GM10847 (cell line): ENCODE measurements around the gene CPSF4.

Experiments used
- POLR2A ChIP-seq: IDR thresholded peaks from 2 replicates; pipeline ENCODE4 v1.6.1; 2011; ENCODE audit not compliant: insufficient read length; ENCODE audit errors: extremely low read depth

Gene CPSF4

DNA sequence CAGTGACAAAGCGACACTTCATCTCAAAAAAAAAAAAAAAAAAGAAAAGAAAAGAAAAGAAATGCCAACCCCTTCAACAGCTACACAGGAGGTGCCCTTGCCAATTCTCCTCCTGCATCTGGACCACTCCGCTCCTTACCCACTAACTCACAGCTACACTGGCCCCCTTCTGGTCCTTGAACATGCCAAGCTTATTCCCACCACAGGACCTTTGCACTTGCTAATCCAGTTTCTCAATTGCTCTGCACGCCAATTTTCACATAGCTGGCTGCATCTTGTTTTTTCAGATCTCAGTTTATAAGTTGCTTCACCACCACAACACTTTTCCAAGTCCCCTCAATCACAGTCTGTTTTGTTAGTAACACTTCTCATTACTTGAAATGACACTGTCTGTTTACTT lies 35.9 kb upstream of the CPSF4 start:
- TF ChIP-seq POLR2A = no peak

DNA sequence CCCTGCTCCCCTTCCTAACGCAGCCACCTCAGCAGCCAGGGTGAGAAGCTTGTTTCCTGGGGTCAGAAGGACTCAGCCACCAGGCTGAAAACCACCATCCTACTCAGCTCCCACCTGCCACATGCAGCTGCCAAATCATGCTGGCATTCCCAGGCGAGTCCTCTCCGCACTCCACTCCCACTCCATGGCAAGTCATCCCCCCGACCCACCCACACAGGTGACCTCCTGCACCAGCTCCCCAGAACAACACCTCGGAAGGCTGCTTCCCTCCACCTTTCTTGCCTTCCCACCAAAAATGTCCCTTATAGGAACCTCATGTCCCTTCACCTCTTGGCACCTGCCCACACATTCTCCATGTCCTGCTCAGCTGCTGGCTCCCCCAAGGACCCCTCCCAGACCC lies 35.0 kb upstream of the CPSF4 start:
- no peak for TF ChIP-seq POLR2A

DNA sequence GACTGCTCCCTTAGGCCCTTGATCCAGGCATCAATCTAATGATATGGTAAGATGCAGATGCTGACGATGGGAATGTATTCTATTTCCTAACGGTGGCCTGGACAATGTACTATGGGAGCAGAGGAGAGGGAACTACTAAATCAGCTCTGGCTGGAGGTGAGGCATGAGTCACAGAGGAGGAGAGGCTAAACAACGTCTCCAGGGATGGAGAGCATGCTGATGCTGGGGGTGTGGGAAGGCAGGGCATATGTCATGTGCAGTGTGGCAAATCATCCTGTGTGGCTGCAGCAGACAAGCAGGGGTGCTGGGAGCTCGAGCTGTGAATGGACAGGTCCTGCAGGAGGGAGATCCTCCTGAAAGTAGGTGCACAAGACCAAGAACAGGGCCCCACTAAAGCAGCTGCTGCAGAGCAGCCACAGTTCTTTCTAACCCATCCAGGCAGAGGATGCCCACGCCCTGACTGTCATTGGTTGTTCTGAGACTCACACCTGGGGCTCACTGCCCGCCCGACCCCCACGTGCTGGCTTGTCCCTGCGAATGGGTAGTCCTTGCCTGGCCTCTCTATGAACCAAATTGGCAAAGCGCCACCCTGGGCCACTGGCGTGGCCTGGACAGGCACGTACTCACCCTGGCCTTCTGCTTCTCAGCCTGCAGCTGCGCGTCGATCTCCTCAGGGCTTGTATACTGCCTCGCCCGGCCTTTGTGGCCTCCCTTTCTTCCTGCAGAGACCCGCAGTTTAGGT lies 34.3 kb upstream of the CPSF4 start:
- TF ChIP-seq POLR2A = no peak

DNA sequence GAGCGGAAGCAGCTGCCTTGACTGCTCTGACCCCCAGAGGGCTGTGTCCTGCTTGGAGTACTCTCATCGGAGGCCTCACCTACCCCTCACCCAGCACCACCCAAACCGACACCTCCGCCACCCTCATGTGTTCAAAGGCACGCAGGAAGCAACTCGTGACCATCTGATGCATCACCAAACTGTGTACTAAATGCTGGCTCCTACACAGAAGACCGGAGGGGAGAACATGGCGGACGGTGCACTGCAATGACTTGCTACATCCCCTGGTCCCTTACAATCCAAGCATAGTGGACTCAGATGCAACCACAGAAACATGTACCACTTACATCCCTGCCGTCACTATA lies 33.8 kb upstream of the CPSF4 start:
- TF ChIP-seq POLR2A = no peak

DNA sequence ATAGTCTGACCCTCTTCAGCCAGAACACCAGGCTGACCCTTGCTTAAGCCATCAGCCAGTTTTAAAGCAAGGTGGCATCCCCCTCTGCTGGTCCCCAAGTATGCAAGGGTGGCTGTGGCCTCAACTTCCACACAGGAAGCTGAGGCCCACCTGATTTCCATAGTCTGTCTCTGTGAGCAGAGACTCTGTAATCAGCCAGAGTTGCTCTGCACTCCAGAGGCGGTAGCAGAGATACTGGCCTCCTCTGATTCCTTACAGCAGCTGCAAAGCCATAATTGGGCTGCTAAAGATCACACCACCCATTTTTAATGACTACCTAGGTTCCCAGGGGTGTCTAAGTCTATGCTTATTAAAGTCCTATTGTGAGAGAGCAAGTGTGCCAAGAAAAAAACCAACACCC lies 32.2 kb upstream of the CPSF4 start:
- no peak for TF ChIP-seq POLR2A

DNA sequence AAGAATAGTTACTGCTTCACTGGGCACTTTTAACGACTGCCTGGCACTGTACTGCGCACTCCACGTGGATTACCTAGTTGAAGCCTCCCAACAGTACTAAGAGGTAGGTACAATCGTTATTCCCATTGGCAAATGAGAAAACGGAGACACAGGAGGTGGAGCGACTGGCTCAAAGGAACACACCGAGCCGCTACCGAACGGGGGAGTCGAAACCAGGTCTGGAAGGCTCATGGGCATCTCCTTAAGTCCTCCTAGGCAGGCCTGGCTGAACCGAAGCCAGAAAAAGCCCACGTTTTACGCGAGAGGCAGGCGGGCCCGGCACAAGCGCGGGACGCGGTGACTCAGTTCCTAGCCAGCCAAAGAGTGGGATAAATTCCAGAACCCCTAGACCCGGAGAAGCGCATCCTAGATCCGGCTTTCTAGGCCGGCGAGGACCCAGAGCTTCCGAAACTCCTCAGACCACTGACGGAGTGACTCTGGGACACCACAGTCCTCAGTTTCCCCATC lies 30.8 kb upstream of the CPSF4 start:
- no peak for TF ChIP-seq POLR2A

DNA sequence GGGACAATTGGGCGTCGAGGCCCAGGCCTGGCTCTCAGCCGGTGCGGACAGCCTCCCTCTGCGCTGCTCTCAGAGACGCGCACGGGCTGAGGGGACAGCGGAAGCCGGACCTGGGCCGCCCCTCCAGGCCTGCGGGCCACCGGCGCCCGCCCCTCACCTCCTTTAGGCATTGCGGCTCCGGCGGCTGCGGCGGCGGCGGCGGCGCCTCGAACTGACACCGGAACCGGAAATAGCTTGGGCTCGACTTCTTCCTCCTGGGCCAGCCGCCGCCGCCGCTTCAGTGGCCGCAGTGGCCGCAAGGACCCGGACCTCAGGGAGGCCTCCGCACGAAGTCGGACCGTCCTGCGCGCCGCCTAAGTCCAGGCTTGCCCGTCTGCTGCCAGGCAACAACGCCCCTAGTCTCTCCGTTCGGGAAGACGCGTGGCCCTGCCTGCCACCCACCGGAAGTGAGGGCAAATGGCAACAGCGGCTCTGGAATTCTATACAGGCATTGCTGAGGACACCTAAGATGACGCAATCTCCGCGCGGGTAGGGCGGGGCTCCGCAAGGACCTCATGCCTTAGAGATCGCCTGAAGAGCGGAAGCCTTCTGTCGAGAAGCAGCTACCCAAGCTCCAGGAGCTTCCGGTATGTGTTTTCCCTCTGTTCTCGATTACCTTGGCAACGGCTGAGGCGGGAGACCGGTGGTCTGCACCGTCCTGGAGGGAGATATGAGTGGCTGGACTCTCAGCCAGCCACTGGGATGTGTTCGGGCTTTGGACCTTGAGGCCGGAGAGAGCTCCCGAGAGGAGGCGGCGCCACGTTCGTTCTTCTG lies 30.2 kb upstream of the CPSF4 start, which contains the start of the genes BUD31 and PDAP1:
Gene BUD31, plus strand, starts transcription at position 591 of the 813 bp plus-strand sequence. CDS start 2,124 bp downstream, outside the sequence.
Gene PDAP1, minus strand, starts transcription at position 219 of the 813 bp plus-strand sequence. Its CDS starts 49 bp downstream, at position 170.
- TF ChIP-seq POLR2A = peak; percentile 87

DNA sequence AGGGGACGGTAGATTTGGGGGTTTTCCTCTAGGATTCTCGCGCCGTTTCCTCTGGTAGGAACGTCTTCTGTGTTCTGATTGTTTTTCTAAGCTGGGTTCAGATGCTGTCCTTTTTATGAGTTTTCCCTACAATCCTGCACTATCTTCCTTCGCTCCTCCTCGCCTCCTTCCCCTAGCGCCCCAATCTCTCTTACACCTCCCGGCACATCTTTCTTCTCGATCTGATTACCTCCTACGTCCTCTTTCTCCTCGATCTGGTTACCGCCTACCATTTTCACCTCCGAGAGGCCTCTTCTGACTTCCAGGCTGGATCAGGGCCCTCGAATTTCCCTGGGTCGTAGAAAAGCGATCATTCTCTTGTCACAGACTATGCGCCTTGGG lies 29.6 kb upstream of the CPSF4 start:
- no peak for TF ChIP-seq POLR2A

DNA sequence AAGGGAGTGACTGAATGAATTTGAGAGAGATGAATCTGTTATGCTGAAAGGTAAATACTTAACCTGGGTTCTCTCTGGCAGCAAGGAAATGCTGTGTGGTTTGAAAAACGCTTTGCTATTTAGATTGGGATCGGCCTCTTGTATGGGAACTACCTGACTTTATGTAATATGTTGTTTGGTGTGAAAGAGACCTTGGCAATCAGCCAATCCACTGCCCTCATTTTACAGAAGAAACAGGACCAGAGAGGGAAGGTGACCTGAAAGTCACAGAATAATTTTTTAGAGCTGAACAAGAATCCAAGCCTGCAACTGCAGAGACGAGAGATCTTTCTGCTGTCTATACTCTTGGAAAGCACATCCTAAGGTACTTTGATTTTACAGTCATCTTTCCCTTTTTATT lies 28.9 kb upstream of the CPSF4 start:
- TF ChIP-seq POLR2A = no peak

DNA sequence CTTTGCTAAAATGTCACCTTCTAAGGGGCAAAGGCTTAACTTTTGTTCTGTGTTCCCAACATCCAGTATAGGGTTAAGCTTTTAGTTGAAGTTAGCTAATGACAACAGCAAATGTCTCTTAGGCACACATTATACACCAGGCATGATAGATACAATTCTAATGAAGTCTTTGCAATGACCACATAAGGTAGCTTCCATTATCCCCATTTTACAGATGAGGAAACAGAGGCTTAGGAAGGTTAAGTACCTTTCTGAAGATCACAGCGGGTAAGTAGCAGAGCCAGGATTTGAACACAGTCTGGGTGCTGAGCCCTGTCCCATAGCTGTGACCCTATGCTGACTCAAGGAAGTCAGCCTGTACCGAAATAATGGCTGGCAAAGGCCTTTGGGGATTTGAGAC lies 28.1 kb upstream of the CPSF4 start:
- no peak for TF ChIP-seq POLR2A

DNA sequence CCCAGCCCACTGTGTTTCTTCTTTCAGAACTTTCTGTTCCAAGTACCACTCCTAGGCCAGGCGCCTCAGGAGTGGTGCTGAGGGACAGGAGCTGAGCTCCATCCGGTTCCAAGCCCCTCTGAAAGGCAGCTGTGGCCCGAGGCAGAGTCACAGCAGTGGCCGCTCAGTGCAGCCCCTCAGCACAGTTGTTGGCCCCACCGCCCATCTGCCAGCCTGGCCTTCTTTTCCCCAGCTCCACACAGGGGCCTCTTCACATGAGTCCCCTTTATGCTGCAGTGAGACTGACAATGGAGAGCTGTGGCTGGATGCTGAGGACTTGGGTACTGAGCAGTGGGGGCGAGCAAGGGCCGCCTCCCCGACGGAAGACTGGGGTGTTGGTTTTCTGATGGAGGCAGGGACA lies 20.5 kb upstream of the CPSF4 start:
- TF ChIP-seq POLR2A = no peak

DNA sequence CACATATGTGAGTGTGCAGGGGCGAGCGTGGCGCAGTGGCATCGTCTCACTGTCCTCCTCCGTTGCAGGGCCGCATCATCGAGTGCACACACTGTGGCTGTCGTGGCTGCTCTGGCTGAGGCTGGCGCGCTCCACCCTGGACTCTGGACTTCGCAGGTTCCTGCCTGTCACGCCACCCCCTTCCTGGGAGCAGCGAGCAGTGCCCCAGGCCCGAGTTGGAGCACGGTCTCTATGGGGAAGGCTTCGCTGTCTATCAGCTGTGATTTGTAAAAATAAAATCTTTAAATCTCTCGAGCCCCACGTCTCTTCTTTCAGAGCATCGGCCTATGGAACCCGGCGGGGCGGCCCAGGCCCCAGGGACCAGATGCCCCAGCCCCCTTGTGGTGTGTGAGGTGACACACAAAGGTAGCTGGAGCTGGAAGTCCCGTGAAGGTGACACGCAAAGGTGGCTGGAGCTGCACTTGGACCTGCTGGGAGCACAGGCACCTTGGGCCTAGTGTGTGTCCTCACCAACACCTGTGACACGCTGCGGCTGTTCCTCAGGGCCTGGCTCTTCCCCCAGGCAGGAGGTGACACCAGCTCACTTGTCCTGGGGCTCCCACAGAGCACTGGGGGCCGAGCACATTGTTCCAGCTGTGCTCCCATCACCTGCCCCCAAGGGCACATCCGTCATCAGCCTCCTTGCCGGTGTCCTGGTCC lies 19.3 kb upstream of the CPSF4 start:
- TF ChIP-seq POLR2A = no peak

DNA sequence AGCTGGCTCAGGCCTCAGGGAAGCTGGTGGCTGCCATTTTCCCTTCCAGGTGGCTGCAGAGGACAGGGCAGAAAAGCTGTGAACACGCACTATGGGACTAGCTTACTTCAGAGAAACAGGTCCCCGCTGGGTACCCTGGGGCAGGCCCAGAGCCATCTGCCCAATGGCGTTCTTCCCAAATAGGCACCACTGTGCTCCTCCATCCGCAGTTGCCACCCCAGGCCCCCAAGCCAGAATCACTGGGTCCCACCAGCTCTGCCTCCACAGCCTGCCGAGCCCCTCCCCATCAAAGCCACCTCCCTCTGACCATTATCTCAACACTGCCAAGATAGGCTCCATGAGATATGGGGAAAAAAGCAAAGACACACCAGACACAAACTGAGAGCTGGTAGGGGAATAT lies 18.5 kb upstream of the CPSF4 start:
- no peak for TF ChIP-seq POLR2A

DNA sequence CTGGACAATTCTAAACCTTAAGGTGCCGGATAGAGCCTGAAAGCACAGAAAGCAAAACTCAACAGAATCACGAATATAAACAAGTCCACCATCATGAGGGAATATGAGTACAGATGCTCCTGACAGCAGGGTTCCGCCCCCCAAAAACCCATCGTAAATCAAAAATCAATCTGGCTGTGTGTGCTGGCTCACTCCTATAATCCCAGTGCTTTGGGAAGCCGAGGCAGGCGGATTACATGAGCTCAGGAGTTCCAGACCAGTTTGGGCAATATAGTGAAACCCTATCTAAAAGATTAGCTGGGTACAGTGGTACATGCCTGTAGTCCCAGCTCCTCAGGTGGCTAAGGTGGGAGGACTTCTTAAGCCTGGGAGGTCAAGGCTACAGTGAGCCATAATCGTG lies 17.8 kb upstream of the CPSF4 start:
- TF ChIP-seq POLR2A = no peak

DNA sequence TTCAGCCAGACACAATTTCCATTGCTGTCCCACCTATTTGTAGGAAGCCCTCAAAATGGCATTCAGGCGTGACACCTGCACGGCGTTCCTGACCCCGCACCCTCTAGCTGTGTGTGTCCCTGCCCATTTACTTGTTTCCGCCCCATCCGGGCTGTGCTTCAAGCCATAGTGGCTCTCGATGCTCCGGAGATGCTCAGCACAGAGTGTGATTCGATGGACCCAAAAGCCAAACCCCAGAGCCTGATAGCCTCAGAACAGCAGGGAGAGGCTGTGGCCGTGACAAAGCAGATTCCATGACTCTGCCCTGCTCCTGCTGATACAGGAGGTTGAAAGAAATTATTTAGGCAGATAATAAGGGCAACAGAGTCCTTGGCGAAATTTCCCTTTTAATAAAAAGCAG lies 16.6 kb upstream of the CPSF4 start:
- TF ChIP-seq POLR2A = no peak

DNA sequence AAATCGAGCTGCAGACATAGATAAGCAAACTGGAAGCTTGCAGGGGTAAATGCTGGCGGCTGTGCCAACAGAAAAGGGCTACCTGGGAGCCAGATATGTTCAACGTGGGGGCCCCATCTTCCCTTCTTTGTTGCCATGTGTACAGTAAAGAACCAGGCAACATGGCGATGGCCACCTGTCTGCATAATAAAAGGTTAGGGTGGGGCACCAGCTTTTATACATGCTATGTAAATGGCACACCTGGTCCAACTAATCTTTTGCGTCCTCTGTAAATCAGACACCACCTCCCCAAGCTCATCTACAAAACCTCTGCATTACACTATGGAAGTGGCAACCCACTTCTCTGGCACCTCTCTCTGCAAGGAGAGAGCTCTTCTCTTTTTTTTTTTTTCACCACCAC lies 16.1 kb upstream of the CPSF4 start:
- no peak for TF ChIP-seq POLR2A
